ENCODE results near the gene TTC3.

- TF ChIP-seq POLR2AphosphoS5 (IDR thresholded peaks at IDR 0.05) (no peak), CTCF (IDR thresholded peaks at IDR 0.05) (no peak), POLR2A (IDR thresholded peaks at IDR 0.05) (no peak)
These were observed 25.7 kb downstream of the TTC3 start for GRCh38 chr21:37098751-37099150.
